Naive thymus-derived CD8-positive, alpha-beta T cell (primary cell): ENCODE results near the gene ZC3H18. TPM values are rescaled to one million over a fixed set of nuclear protein-coding genes. Genes with fewer than 3 reads are reported as not detected.
A peak's percentile ranks its signal among the peaks of the same experiment; 100 is the strongest.

Experiments
- ATAC-seq, 2 donors: fragments of 150-1000 bp; cut with Tn5 transposase in 1 of 2; sonication (Bioruptor Pico), chemical (Tn5 transposase) in 1 of 2; 1 replicate in 1 of 2; 2 replicates in 1 of 2; pipeline ENCODE4 v1.10.0; 2021; ENCODE audit warnings: mild to moderate bottlenecking in 2 of 2, moderate library complexity in 2 of 2
- POLR2A ChIA-PET: fragments of 350-600 bp; sonication (Branson Sonifier 250); formaldehyde crosslinking; loops from one replicate; lab custom pipeline; 2021; ENCODE audit warnings: antibody characterized with exemption; lab: Charles Lee
- DNase-seq, 10 donors: peaks; one replicate each; pipeline versions ENCODE4 v3.0.0 to v3.0.0-alpha.2; 2020 to 2022
- H3K27ac Mint-ChIP-seq, 10 donors: one replicate each; pipeline ENCODE4 v1.8.0; 2020 to 2022; ENCODE audit warnings: mild to moderate bottlenecking in 10 of 10, mixed read lengths in 10 of 10, moderate library complexity in 4 of 10, inconsistent platforms in 1 of 10
- H3K27me3 Mint-ChIP-seq, 5 donors: one replicate each; pipeline ENCODE4 v1.8.0; 2021 to 2022; ENCODE audit warnings: mixed read lengths in 5 of 5
- H3K36me3 Mint-ChIP-seq, 3 donors: one replicate each; pipeline ENCODE4 v1.8.0; 2020 to 2022; ENCODE audit warnings: mixed read lengths in 3 of 3, mild to moderate bottlenecking in 2 of 3, inconsistent platforms in 1 of 3
- H3K4me1 Mint-ChIP-seq, 4 donors: one replicate each; pipeline ENCODE4 v1.8.0; 2021 to 2022; ENCODE audit warnings: mixed read lengths in 4 of 4
- H3K4me3 Mint-ChIP-seq, 10 donors: one replicate each; pipeline ENCODE4 v1.8.0; 2020 to 2022; ENCODE audit warnings: mild to moderate bottlenecking in 10 of 10, mixed read lengths in 10 of 10, moderate library complexity in 6 of 10, inconsistent platforms in 1 of 10
- H3K9me3 Mint-ChIP-seq, 9 donors: one replicate each; pipeline ENCODE4 v1.8.0; 2020 to 2022; ENCODE audit warnings: mixed read lengths in 9 of 9, mild to moderate bottlenecking in 3 of 9, inconsistent platforms in 1 of 9, moderate library complexity in 1 of 9
- polyA plus RNA-seq, 3 donors: library from polyadenylated mRNA; unstranded; fragments of 300-500 nt; fragmentation: Illumina TruSeq; gene quantifications; one replicate each; pipeline ENCODE4 v1.2.3, GENCODE V29; 2021
- total RNA-seq, 8 experiments: library from RNA in 2 of 8; stranded (reverse) in 2 of 8; gene quantifications; one replicate each; pipeline ENCODE4 v1.2.3 and lab custom pipeline; 2021 to 2026

ZC3H18 gene
- total and polyA plus RNA-seq, 5 experiments from 2014 or later, result 7.3 to 81.2 (median 25.1) TPM

GRCh38 chr16:88672776-88673175 is 102.6 kb downstream of the ZC3H18 start:
- Mint-ChIP-seq H3K4me3 (no peak overlapping the region), H3K4me1 (no peaks in the 10 kb centered on the region), H3K36me3 (peaks cover 0 to 3% (median 0%) of the 10 kb centered on the region in 3 donors), H3K27me3 (no peaks in the 10 kb centered on the region), H3K9me3 (no peaks in the 10 kb centered on the region), H3K27ac (no peak overlapping the region)
- ATAC-seq (no peak), DNase-seq (no peak)
- POLR2A ChIA-PET, result interaction anchor here (1.2 kb wide), 1 partner anchor 9 kb away, joined by 9 read pairs; no protein-coding TSS in a partner anchor

- Mint-ChIP-seq H3K4me1 (no peaks in the 10 kb centered on the region), H3K36me3 (peaks cover 0 to 4% (median 0%) of the 10 kb centered on the region in 3 donors), H3K27ac (peak overlapping the region in 1 of 10 donors; percentile 7), H3K4me3 (no peak overlapping the region), H3K9me3 (no peaks in the 10 kb centered on the region), H3K27me3 (no peaks in the 10 kb centered on the region)
- DNase-seq (no peak), ATAC-seq (no peak)
- POLR2A ChIA-PET, result interaction anchor here (0.5 kb wide), 1 partner anchor 85 kb away, joined by 3 read pairs; no protein-coding TSS in a partner anchor
Measured at GRCh38 chr16:88673716-88674379, 103.6 kb downstream of the ZC3H18 start.

- no peaks in the 10 kb centered on the region for H3K27me3 Mint-ChIP-seq
- DNase-seq (no peak), ATAC-seq (no peak)
- peaks cover 0 to 9% (median 4%) of the 10 kb centered on the region in 3 donors for H3K36me3 Mint-ChIP-seq
- no peak overlapping the region for H3K4me3 Mint-ChIP-seq
- no peak overlapping the region for H3K27ac Mint-ChIP-seq
- POLR2A ChIA-PET, result no interaction called here
- peaks cover 2 to 17% (median 11%) of the 10 kb centered on the region in 4 donors for H3K4me1 Mint-ChIP-seq
- H3K9me3 Mint-ChIP-seq, result no peaks in the 10 kb centered on the region
Measured at GRCh38 chr16:88676502-88677242, 106.5 kb downstream of the ZC3H18 start.

- DNase-seq, result no peak
- Mint-ChIP-seq H3K36me3 (peaks cover 0 to 9% (median 4%) of the 10 kb centered on the region in 3 donors), H3K27ac (no peak overlapping the region), H3K27me3 (no peaks in the 10 kb centered on the region), H3K4me3 (no peak overlapping the region), H3K9me3 (no peaks in the 10 kb centered on the region), H3K4me1 (peaks cover 7 to 26% (median 21%) of the 10 kb centered on the region in 4 donors)
- ATAC-seq, result no peak
- POLR2A ChIA-PET, result interaction anchor here (0.5 to 0.6 kb wide), 2 partner anchors 799 to 815 kb away, joined by 3 read pairs; no protein-coding TSS in a partner anchor
Measured at GRCh38 chr16:88677721-88678120, 107.5 kb downstream of the ZC3H18 start.

GRCh38 chr16:88678224-88678979 is 108.2 kb downstream of the ZC3H18 start:
- no peaks in the 10 kb centered on the region for H3K9me3 Mint-ChIP-seq
- ATAC-seq (no peak), DNase-seq (no peak)
- H3K4me1 Mint-ChIP-seq, result peaks cover 7 to 28% (median 24%) of the 10 kb centered on the region in 4 donors
- peaks cover 0 to 9% (median 4%) of the 10 kb centered on the region in 3 donors for H3K36me3 Mint-ChIP-seq
- POLR2A ChIA-PET, result interaction anchor here (0.5 to 6.0 kb wide), 4 partner anchors 23 to 815 kb away, joined by 3 to 100 read pairs (median 4); no protein-coding TSS in a partner anchor
- H3K27me3 Mint-ChIP-seq, result no peaks in the 10 kb centered on the region
- H3K27ac Mint-ChIP-seq, result peak overlapping the region in 1 of 10 donors; percentile 37
- H3K4me3 Mint-ChIP-seq, result no peak overlapping the region

- Mint-ChIP-seq H3K4me1 (peaks cover 9 to 48% (median 37%) of the 10 kb centered on the region in 4 donors), H3K9me3 (no peaks in the 10 kb centered on the region), H3K27me3 (no peaks in the 10 kb centered on the region), H3K4me3 (peak overlapping the region; percentile 48 to 87 (median 78)), H3K36me3 (peaks cover 0 to 9% (median 4%) of the 10 kb centered on the region in 3 donors), H3K27ac (peak overlapping the region in 9 of 10 donors; percentile 63 to 98 (median 95))
- ATAC-seq (no peak), DNase-seq (no peak)
- POLR2A ChIA-PET, result interaction anchor here (0.5 to 6.0 kb wide), 13 partner anchors 8 to 177 kb away, joined by 3 to 100 read pairs (median 4); partner anchors contain the start of genes TRAPPC2L and ZC3H18
Measured at GRCh38 chr16:88680554-88681083, 110.4 kb downstream of the ZC3H18 start.

- POLR2A ChIA-PET, result interaction anchor here (0.7 to 6.0 kb wide), 12 partner anchors 9 to 176 kb away, joined by 3 to 100 read pairs (median 4); partner anchors contain the start of genes TRAPPC2L and ZC3H18
- Mint-ChIP-seq H3K36me3 (peaks cover 0 to 9% (median 4%) of the 10 kb centered on the region in 3 donors), H3K27me3 (no peaks in the 10 kb centered on the region), H3K27ac (peak overlapping the region; percentile 90 to 98 (median 96)), H3K4me3 (peak overlapping the region; percentile 48 to 91 (median 82)), H3K4me1 (peaks cover 9 to 48% (median 37%) of the 10 kb centered on the region in 4 donors), H3K9me3 (no peaks in the 10 kb centered on the region)
- ATAC-seq, result peak; percentile 18 to 26
- DNase-seq, result peak in 3 of 10 donors; percentile 53 to 55 (median 54)
Measured at GRCh38 chr16:88681084-88681680, 111.0 kb downstream of the ZC3H18 start.

Other genes starting within 250 kb of the ZC3H18 start
- 1 to 10 TPM; 2.0 to 2.1 TPM for gene ZNF469, start 187.4 kb upstream of the ZC3H18 start, total RNA-seq
- under 1 TPM; 0.01 to 0.10 (median 0.09) TPM for gene ZNF469, start 187.4 kb upstream of the ZC3H18 start, polyA plus RNA-seq
- 10 to 100 TPM; 10.6 to 10.8 TPM for gene ZFPM1, start 117.1 kb upstream of the ZC3H18 start, total RNA-seq
- gene ZFPM1, start 117.1 kb upstream of the ZC3H18 start, polyA plus RNA-seq, result under 1 TPM; 0.23 to 0.36 (median 0.28) TPM
- gene IL17C, start 68.2 kb downstream of the ZC3H18 start, total RNA-seq, result under 1 TPM; 0.49 to 0.60 TPM
- gene IL17C, start 68.2 kb downstream of the ZC3H18 start, polyA plus RNA-seq, result under 1 TPM in 2 of 3 donors, not detected in 1; 0.16 to 0.69 TPM
- 100 to 1,000 TPM; 231 to 235 TPM for gene CYBA, start 80.7 kb downstream of the ZC3H18 start, total RNA-seq
- 100 to 1,000 TPM; 625 to 787 (median 649) TPM for gene CYBA, start 80.7 kb downstream of the ZC3H18 start, polyA plus RNA-seq
- 10 to 100 TPM; 40.2 to 42.7 TPM for gene MVD, start 92.7 kb downstream of the ZC3H18 start, total RNA-seq
- 10 to 100 TPM; 14.4 to 20.4 (median 18.5) TPM for gene MVD, start 92.7 kb downstream of the ZC3H18 start, polyA plus RNA-seq
- gene SNAI3, start 116.1 kb downstream of the ZC3H18 start, total RNA-seq, result 1 to 10 TPM; 2.3 to 2.5 TPM
- gene SNAI3, start 116.1 kb downstream of the ZC3H18 start, polyA plus RNA-seq, result 1 to 10 TPM; 3.3 to 6.1 (median 5.3) TPM
- 100 to 1,000 TPM; 209 to 230 TPM for gene RNF166, start 136.0 kb downstream of the ZC3H18 start, total RNA-seq
- gene RNF166, start 136.0 kb downstream of the ZC3H18 start, polyA plus RNA-seq, result 100 to 1,000 TPM in 2 of 3 donors, 10 to 100 TPM in 1; 79.4 to 104 (median 101) TPM
- 10 to 100 TPM; 28.7 to 31.5 TPM for gene CTU2, start 136.1 kb downstream of the ZC3H18 start, total RNA-seq
- 10 to 100 TPM; 16.9 to 21.9 (median 19.0) TPM for gene CTU2, start 136.1 kb downstream of the ZC3H18 start, polyA plus RNA-seq
- gene PIEZO1, start 214.8 kb downstream of the ZC3H18 start, total RNA-seq, result 10 to 100 TPM; 90.0 to 94.5 TPM
- gene PIEZO1, start 214.8 kb downstream of the ZC3H18 start, polyA plus RNA-seq, result 1 to 10 TPM; 2.4 to 8.4 (median 5.7) TPM
- under 1 TPM in 1 of 2 experiments, not detected in 1; 0.74 TPM for gene CDT1, start 233.4 kb downstream of the ZC3H18 start, total RNA-seq
- gene CDT1, start 233.4 kb downstream of the ZC3H18 start, polyA plus RNA-seq, result under 1 TPM; 0.13 to 0.46 (median 0.26) TPM
- gene APRT, start 241.5 kb downstream of the ZC3H18 start, total RNA-seq, result 100 to 1,000 TPM; 174 to 183 TPM
- 100 to 1,000 TPM; 428 to 492 (median 431) TPM for gene APRT, start 241.5 kb downstream of the ZC3H18 start, polyA plus RNA-seq